HG03039 (cell line): Measurements from ENCODE around the gene ATXN7L3.
"Not testable (repeated sequence)": the region's sequence is repeated elsewhere in the genome, so short reads cannot be mapped to it uniquely, and the experiment has no call there.

Experiments used
- ATAC-seq: cut with Tn5 transposase; IDR thresholded peaks from one replicate; pipeline ENCODE4 v1.9.1; 2021; ENCODE audit warnings: mild to moderate bottlenecking, moderate library complexity; ENCODE audit not compliant: unreplicated experiment

The ATXN7L3 gene

GRCh38 chr17:44177640-44178039, 22.0 kb downstream of the ATXN7L3 start:
- ATAC-seq: no peak

DNA sequence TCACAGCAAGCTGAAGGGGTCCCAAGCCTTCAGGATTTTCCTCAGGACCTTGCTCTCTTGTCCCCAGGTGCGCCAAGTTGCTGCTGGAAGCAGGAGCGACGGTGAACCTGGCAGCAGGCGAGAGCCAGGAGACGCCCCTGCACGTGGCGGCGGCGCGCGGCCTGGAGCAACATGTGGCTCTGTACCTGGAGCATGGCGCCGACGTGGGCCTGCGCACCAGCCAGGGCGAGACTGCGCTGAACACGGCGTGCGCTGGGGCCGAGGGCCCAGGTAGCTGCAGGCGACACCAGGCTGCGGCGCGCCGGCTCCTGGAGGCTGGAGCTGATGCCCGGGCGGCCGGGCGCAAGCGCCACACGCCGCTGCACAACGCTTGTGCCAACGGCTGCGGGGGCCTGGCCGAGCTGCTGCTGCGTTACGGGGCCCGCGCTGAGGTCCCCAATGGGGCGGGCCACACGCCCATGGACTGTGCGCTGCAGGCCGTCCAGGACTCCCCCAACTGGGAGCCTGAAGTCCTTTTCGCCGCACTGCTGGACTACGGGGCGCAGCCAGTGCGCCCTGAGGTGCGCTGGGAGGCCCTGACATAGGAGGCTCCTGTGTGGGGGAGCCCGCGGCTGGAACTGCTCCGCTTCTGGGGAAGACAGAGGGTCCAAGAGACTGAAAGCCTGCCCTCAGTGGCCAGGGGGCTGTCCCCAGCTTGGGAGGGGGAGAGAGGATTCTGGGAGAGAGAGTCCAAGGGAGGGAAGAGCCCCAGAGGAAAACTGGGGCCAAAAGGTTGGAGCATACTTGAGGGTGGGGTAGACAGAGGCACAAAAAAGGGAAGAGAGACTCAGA, 22.8 kb downstream of the ATXN7L3 start:
- no peak for ATAC-seq

DNA sequence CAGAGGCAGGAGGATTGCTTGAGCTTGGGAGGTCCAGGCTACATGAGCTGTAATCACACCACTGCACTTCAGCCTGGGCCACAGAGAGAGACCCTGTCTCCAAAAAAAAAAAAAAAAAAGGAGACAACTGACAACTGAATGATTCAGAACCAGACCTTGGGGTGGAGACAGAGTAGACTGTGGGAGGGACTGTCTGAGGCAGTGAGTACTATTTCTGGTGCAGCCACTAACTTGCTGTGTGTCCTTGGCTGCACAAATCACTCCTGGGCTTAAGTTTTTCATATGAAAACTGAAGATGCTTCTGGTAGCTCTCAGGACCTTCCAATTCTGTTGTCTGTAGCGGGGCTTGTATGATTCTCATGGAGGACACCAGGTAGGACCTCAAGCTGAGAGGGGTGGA, 23.4 kb downstream of the ATXN7L3 start:
- ATAC-seq: no peak

DNA sequence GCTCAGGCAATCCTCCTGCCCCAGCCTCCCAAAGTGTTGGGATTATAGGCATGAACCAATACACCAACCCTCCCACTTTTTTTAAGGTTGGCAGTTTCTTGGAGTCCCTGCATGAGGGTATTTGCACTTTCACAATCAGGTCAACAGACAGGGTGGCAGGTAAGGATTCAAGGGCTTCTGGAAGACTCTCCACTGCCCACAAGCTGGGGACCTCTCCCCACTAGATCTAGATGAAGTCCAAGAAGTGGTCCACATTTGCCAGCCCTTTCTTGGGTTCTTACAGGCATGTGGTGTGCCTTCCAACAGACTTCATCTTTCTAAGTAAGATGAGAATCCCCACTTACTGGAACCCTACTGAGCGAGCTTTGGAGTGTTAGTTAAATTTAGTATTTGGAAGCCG, 25.3 kb downstream of the ATXN7L3 start:
- ATAC-seq: no peak

DNA sequence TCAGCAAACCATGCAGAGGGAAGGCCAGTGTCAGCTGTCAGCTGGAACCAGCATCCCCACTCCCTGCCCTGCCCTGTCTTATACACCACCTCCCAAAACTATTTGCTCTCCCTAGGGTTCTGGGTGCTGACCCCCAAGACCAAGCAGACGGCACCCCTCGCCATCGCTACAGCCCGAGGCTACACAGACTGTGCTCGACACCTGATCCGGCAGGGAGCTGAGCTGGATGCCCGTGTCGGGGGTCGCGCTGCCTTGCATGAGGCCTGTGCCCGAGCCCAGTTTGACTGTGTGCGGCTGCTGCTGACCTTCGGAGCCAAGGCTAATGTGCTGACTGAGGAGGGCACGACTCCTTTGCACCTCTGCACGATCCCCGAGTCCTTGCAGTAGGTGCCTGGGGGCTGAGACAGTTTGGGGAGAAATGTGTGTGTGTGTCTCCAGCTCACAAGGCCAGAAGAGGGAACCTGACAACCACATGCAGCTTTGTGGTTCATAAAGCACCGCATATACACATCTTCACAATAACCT, 27.7 kb downstream of the ATXN7L3 start:
- no peak for ATAC-seq

GRCh38 chr17:44170499-44171201, 29.0 kb downstream of the ATXN7L3 start, which contains the start of gene ASB16:
Gene ASB16, plus strand, starts transcription at chr17:44170704. Its CDS starts 86 bp downstream, at chr17:44170790.
- ATAC-seq: no peak

GRCh38 chr17:44170135-44170498, 29.6 kb downstream of the ATXN7L3 start:
- ATAC-seq: no peak

- ATAC-seq: no peak
These were observed 32.4 kb downstream of the ATXN7L3 start for GRCh38 chr17:44167181-44167861.

DNA sequence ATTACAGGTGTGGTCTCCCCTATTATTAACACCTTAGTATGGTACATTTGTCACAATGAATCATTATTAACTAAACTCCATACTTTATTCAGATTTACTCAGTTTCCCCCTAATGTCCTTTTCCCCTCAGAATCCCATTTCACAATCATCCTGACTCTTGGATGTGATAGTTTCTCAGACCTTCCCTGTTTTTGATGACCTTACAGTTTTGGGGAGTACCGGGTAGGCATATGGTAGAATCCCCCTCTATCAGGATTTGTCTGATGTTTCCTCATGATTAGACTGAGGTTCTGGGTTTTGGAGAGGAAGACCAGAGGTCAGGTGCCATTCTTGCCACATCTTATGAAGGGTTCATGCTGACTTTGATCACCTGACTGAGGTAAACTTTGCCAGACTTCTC, 35.2 kb downstream of the ATXN7L3 start:
- ATAC-seq: no peak

DNA sequence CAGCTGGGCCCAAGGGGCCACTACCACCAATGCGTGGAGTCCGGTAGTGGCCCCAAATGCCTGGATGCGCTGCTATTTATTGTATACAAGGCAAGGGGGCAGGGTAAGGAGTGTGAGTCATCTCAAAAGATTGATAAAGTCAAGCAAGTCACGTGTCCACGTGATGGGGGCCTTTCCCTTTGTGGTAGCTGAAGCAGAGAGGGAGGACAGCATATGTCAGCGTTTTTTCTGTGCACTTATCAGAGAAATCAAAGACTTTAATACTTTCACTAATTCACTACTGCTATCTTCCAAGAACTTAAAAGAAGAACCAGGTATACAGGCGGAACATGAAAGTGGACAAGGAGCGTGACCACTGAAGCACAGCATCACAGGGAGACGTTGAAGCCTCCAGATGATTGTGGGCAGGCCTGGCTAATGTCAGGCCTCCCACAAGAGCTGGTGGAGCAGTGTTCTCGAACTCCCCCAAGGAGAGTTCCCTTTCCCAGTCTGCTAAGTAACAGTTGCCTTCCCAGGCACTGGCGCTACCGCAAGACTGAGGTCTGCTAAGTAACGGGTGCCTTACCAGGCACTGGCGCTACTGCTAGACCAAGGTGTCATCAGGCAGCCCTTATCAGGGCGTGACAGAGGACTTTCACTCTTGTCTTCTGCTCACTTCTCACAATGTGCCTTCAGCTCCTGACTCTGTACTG, 40.0 kb downstream of the ATXN7L3 start:
- no peak for ATAC-seq

DNA sequence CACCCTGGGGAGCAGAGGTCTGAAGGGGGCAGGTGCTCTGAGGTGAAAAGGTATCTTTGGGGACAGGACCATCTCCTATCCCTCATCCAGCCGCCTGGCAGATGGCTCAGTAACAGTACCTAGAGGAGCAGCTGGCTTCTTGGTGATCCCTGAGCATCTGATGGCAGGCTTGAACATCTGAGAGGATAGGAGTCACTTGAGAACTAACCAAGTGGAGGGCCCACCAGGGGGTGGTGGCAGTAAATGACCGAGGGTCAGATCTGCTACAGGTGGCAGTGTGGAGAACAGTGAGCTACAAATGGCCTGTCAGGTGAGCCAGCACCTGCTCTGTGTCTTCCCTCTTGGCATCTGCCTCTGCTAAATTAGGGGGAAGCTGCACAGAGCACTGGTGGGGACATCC, 44.2 kb downstream of the ATXN7L3 start:
- ATAC-seq: no peak

DNA sequence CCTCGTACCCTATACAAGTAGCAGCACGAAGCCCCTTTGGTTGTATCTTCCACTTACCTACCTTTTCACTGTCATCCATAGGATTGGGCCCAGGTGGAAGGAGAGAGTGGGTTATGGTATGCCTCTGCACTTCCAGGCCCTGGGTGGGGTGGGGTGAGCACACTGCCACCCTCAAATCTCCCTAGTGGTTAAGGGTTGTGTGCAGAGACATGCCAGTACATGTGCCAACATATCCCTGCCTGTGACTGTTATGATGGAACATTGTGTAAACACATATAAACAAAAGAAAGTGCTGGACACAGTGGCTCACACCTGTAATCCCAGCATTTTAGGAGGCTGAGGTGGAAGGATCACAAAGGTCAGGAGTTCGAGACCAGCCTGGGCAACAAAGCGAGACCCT, 46.8 kb downstream of the ATXN7L3 start:
- no peak for ATAC-seq

- ATAC-seq: no peak
These were observed 49.8 kb downstream of the ATXN7L3 start for GRCh38 chr17:44149750-44150329.

- ATAC-seq: not testable (repeated sequence)
These were observed 50.6 kb downstream of the ATXN7L3 start for GRCh38 chr17:44149066-44149465.

DNA sequence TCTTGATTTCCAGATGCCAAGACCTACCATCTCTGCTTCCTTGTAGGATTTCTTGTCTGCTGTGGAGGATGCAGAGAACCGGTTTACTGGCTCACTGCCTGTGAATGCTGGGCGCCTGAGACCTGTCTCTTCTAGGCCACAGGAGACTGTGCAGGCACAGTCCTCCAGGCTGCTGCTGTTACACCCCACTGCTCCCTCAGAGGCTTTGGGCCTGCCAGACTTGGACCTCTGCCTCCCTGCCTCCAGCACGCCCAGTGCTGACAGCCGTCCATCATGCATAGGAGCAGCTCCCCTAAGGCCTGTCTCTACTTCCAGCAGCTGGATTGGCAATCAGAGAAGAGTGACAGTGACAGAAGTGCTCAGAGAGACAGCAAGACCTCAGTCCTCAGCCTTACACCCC, 51.9 kb downstream of the ATXN7L3 start:
- no peak for ATAC-seq

DNA sequence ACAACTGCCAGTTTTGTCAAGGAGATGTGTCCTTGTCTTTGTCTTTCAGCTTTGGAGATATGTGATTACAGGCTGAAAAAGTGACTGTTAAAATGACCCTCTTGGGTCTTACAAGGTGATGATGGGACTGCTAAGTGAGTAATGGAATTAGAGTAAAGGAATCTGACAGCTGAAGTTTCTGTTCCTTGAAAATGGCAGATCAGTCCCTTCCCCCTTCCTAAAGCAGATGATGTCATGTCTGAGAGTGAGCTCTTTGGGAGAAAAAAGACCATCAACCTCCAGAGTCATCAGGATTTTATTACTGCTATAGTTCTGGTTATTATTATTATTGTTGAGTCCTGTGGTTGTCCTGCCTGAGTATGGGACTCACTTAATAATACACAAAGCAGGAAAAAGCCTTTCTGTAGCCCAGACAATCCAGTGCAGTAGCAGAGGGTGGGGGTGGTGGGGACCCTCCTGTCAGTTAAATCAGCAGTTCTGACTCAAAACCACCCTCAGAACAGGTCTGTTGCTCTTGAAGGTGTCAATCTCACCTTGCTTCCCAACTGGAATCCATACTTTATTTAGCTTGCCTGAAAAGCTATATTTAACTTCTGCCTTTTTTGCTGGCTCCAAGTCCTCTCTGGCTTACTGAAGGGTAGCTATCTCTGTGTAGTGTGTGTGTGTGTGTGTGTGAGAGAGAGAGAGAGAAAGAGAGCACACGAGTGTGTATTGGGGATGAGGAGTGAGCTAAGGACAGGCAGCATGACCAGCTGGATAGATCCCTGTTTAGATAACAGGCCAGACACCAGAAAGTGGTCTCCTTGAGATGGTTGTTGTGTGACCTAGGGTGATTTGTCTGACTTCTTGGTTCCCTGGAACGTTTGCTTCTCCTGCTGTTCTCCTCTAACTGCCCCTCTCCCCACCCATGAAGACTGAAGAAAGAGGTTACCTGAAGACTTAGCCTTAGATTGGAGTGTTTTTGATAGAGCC, 53.0 kb downstream of the ATXN7L3 start:
- ATAC-seq: no peak

DNA sequence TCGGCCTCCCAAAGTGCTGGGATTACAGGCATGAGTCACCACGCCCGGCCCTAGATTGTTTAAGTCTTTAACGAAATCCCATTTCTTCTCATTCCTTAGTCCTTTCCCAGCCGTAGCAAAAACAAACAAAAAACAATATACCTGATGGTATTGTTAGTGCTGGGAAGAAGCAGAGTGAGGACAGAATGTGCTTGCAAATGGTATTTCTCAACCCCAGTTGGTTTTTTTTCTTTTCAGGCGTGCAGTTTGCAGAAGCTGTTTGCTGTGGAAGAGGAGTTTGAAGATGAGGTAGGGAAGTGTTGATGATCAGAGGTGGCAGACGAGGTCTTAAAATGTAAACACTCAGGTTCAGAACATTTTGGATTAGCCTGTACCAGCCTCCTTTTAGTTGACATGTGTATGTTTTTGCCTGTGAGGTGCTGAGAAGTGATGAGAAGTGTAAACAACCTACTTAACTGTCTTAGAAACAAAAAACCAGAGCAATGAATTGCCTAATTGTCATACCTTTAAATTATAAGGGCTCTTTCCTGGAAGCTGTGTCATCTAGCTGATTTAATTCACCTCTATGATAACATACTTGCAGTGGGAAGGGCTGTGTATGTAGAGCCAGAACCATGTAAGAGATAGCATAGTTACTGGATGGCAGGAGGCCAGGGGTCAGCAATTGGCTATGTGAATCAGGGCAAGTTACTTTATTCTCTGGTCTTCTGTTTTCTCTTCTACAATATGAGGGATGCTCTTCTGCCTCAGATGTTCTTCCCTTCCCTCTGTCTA, 54.5 kb downstream of the ATXN7L3 start:
- no peak for ATAC-seq

DNA sequence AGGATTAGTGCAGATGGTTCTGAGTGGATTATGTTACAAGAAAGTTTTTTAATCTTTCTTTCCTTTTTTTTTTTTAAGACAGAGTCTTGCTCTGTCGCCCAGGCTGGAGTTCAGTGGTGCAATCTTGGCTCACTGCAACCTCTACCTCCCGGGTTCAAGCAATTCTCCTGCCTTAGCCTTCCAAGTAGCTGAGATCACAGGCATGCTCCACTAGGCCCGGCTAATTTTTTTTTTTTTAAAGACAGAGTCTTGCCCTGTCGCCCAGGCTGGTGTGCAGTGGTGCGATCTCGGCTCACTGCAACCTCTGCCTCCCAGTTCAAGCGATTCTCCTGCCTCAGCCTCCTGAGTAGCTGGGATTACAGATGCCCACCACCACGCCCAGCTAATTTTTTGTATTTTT, 55.8 kb downstream of the ATXN7L3 start:
- ATAC-seq: not testable (repeated sequence)
